Upper lobe of left lung (tissue), 4 donors: ENCODE data around the gene TEX264.

Experiments
- CTCF ChIP-seq, 6 experiments: fragments of 450-650 bp in 4 of 6; fragments of 200-600 bp in 2 of 6; sonication (generic) in 2 of 6; IDR thresholded peaks; one replicate each; pipeline ENCODE4 v1.5.1; 2016 to 2019; ENCODE audit warnings: antibody characterized with exemption in 6 of 6
- EP300 ChIP-seq, 4 donors: sonication (generic); formaldehyde crosslinking; IDR thresholded peaks; one replicate each; pipeline ENCODE4 v1.5.1; 2017; ENCODE audit warnings: antibody characterized with exemption in 4 of 4, control low read depth in 2 of 4
- POLR2A ChIP-seq, 4 donors: fragments of 450-650 bp; IDR thresholded peaks; one replicate each; pipeline ENCODE4 v1.5.1; 2016 to 2017; ENCODE audit warnings: antibody characterized with exemption in 4 of 4, mild to moderate bottlenecking in 2 of 4
- POLR2AphosphoS5 ChIP-seq, 2 donors: sonication (generic); formaldehyde crosslinking; IDR thresholded peaks; one replicate each; pipeline ENCODE4 v1.5.1; 2017; ENCODE audit warnings: antibody characterized with exemption in 2 of 2

- TF ChIP-seq CTCF (IDR thresholded peaks at IDR 0.05) (no peak), POLR2AphosphoS5 (IDR thresholded peaks at IDR 0.05) (no peak), POLR2A (IDR thresholded peaks at IDR 0.05) (no peak), EP300 (IDR thresholded peaks at IDR 0.05) (no peak)
These were observed 25.0 kb upstream of the TEX264 start for GRCh38 chr3:51646091-51646490.
